HG02588 (cell line): Measurements from ENCODE around the gene ALK.
A peak's percentile ranks its signal among the peaks of the same experiment; 100 is the strongest.
"Not testable (repeated sequence)": the region's sequence is repeated elsewhere in the genome, so short reads cannot be mapped to it uniquely, and the experiment has no call there.

ENCODE experiments used
- ATAC-seq: cut with Tn5 transposase; IDR thresholded peaks from one replicate; pipeline ENCODE4 v1.9.1; 2021; ENCODE audit warnings: mild to moderate bottlenecking, moderate library complexity; ENCODE audit not compliant: unreplicated experiment

ALK gene

GRCh38 chr2:29761278-29761677 is 160.1 kb downstream of the ALK start:
- ATAC-seq: no peak

- no peak for ATAC-seq
Measured at GRCh38 chr2:29760008-29760407, 161.4 kb downstream of the ALK start.

GRCh38 chr2:29759360-29759759 is 162.0 kb downstream of the ALK start:
- no peak for ATAC-seq

GRCh38 chr2:29755829-29756228 is 165.6 kb downstream of the ALK start:
- ATAC-seq: no peak

GRCh38 chr2:29755233-29755632 is 166.2 kb downstream of the ALK start:
- ATAC-seq: no peak

GRCh38 chr2:29753671-29754444 is 167.5 kb downstream of the ALK start:
- ATAC-seq: no peak

GRCh38 chr2:29751390-29751789 is 170.0 kb downstream of the ALK start:
- ATAC-seq: peak; percentile 65

GRCh38 chr2:29750463-29750862 is 170.9 kb downstream of the ALK start:
- not testable (repeated sequence) for ATAC-seq

GRCh38 chr2:29749843-29750242 is 171.5 kb downstream of the ALK start:
- no peak for ATAC-seq

- no peak for ATAC-seq
Measured at GRCh38 chr2:29749041-29749440, 172.3 kb downstream of the ALK start.

GRCh38 chr2:29747786-29748470 is 173.5 kb downstream of the ALK start:
- no peak for ATAC-seq

- peak; percentile 76 for ATAC-seq
Measured at GRCh38 chr2:29744976-29745375, 176.4 kb downstream of the ALK start.

- no peak for ATAC-seq
Measured at GRCh38 chr2:29743516-29743915, 177.9 kb downstream of the ALK start.

- ATAC-seq: no peak
Measured at GRCh38 chr2:29742656-29743055, 178.7 kb downstream of the ALK start.

- no peak for ATAC-seq
Measured at GRCh38 chr2:29741132-29741531, 180.3 kb downstream of the ALK start.

GRCh38 chr2:29733965-29734364 is 187.4 kb downstream of the ALK start:
- ATAC-seq: no peak

- ATAC-seq: no peak
Measured at GRCh38 chr2:29733213-29733612, 188.2 kb downstream of the ALK start.

- no peak for ATAC-seq
Measured at GRCh38 chr2:29731948-29732347, 189.4 kb downstream of the ALK start.

- ATAC-seq: no peak
Measured at GRCh38 chr2:29729932-29730331, 191.5 kb downstream of the ALK start.

GRCh38 chr2:29729401-29729800 is 192.0 kb downstream of the ALK start:
- no peak for ATAC-seq

GRCh38 chr2:29726976-29727375 is 194.4 kb downstream of the ALK start:
- ATAC-seq: no peak

GRCh38 chr2:29725610-29726009 is 195.8 kb downstream of the ALK start:
- no peak for ATAC-seq
